ENCODE measurements around the gene SLC12A8. TPM values are rescaled to one million over a fixed set of nuclear protein-coding genes. Genes with fewer than 3 reads are reported as not detected.

Gene SLC12A8
- total RNA-seq, 1 donor from 2014 or later = 2.9 TPM

DNA sequence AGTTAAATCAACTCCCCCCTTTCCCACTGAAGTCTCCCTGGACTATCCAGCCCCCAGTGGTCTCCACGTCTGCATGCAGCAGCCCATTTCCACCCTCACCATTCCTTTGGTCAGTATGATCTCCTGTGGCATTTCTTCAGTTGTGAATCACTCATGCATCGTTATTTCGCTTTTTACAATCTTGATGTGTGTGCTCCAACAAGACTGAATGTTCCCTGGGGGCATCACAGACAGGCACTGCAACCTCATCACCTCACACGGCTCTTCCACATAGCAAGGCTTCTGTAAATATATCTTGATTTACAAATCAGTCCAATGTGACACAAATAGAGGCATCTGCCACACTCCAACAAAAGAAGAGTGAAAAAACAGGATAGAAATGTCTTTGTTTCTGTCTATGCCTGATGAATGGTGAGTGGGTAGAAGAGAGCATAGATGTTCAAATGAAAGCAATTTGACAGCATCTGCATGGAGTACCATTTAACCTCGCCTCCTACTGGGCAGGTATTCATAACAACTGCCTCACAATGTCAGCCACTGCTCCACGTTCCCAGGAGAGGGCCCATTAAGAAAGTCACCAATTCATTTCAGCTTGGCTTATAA lies 162.0 kb downstream of the SLC12A8 start:
- H3K36me3 Mint-ChIP-seq (ENCODE audit: low read depth) = peaks cover 6% of the 10 kb centered on the region
- peaks cover 16% of the 10 kb centered on the region for H3K27me3 Mint-ChIP-seq (ENCODE audit: low read depth)
- no peaks in the 10 kb centered on the region for H3K9me3 Mint-ChIP-seq
- no peak overlapping the region for H3K27ac Mint-ChIP-seq (ENCODE audit: unreplicated experiment)
- DNase-seq (ENCODE audit: low read depth, low spot score) = no peak
- no peak for TF ChIP-seq CTCF (conservative IDR thresholded peaks at IDR 0.05)
- H3K4me1 Mint-ChIP-seq = peaks cover 51% of the 10 kb centered on the region
- H3K4me3 Mint-ChIP-seq = no peak overlapping the region

- DNase-seq (ENCODE audit: low read depth, low spot score) = no peak
- H3K9me3 Mint-ChIP-seq = no peaks in the 10 kb centered on the region
- H3K4me3 Mint-ChIP-seq = no peak overlapping the region
- TF ChIP-seq CTCF (conservative IDR thresholded peaks at IDR 0.05) = no peak
- H3K36me3 Mint-ChIP-seq (ENCODE audit: low read depth) = peaks cover 6% of the 10 kb centered on the region
- no peak overlapping the region for H3K27ac Mint-ChIP-seq (ENCODE audit: unreplicated experiment)
- H3K27me3 Mint-ChIP-seq (ENCODE audit: low read depth) = peaks cover 4% of the 10 kb centered on the region
- H3K4me1 Mint-ChIP-seq = peaks cover 32% of the 10 kb centered on the region
Measured at GRCh38 chr3:125048282-125048681, 164.3 kb downstream of the SLC12A8 start.

DNA sequence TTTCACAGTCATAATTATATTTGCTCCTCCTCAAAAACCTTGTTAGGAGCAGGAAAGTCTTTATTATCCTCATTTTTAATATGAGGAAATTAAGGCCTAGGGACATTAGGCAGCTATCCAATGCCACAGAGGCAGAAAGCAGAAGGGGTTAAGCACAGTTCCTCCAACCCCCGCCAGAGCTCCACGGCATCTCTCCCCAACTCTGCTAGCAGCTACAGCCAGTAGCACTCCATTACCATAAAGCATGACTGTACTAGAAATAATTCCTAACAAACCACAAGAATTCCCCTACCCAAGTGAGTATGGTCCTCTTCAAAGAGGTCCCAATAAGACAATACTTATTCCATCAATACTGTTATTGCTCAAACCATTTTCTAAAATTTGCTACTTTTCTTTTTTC lies 166.6 kb downstream of the SLC12A8 start:
- no peak for TF ChIP-seq CTCF (conservative IDR thresholded peaks at IDR 0.05)
- Mint-ChIP-seq H3K4me3 (no peak overlapping the region), H3K4me1 (peaks cover 21% of the 10 kb centered on the region), H3K9me3 (no peaks in the 10 kb centered on the region), H3K27ac (ENCODE audit: unreplicated experiment) (no peak overlapping the region), H3K27me3 (ENCODE audit: low read depth) (no peaks in the 10 kb centered on the region), H3K36me3 (ENCODE audit: low read depth) (peaks cover 6% of the 10 kb centered on the region)
- no peak for DNase-seq (ENCODE audit: low read depth, low spot score)

- no peaks in the 10 kb centered on the region for H3K36me3 Mint-ChIP-seq (ENCODE audit: low read depth)
- DNase-seq (ENCODE audit: low read depth, low spot score) = no peak
- H3K4me1 Mint-ChIP-seq = peaks cover 17% of the 10 kb centered on the region
- no peak overlapping the region for H3K4me3 Mint-ChIP-seq
- H3K9me3 Mint-ChIP-seq = no peaks in the 10 kb centered on the region
- H3K27ac Mint-ChIP-seq (ENCODE audit: unreplicated experiment) = no peak overlapping the region
- no peaks in the 10 kb centered on the region for H3K27me3 Mint-ChIP-seq (ENCODE audit: low read depth)
- no peak for TF ChIP-seq CTCF (conservative IDR thresholded peaks at IDR 0.05)
Measured at GRCh38 chr3:125045194-125045593, 167.4 kb downstream of the SLC12A8 start.

- Mint-ChIP-seq H3K4me3 (peak overlapping the region; percentile 75), H3K27me3 (ENCODE audit: low read depth) (peaks cover 4% of the 10 kb centered on the region), H3K9me3 (no peaks in the 10 kb centered on the region), H3K27ac (ENCODE audit: unreplicated experiment) (peak overlapping the region; percentile 48), H3K36me3 (ENCODE audit: low read depth) (no peaks in the 10 kb centered on the region), H3K4me1 (peaks cover 28% of the 10 kb centered on the region)
- TF ChIP-seq CTCF (conservative IDR thresholded peaks at IDR 0.05) = no peak
- DNase-seq (ENCODE audit: low read depth, low spot score) = no peak
Measured at GRCh38 chr3:125043599-125044151, 168.9 kb downstream of the SLC12A8 start.
